Neural progenitor cell (in vitro differentiated cells): ENCODE data around the gene FAM53C. TPM values are rescaled to one million over a fixed set of nuclear protein-coding genes. Genes with fewer than 3 reads are reported as not detected.

Experiments used
- DNase-seq: peaks from one replicate; pipeline ENCODE4 v3.0.0-alpha.2; 2016; ENCODE audit warnings: low spot score
- H2AFZ ChIP-seq: fragments of 200-600 bp; sonication (generic); replicated peaks from 2 replicates; pipeline ENCODE4 v1.6.1; 2016; ENCODE audit warnings: antibody characterized with exemption
- H3F3A ChIP-seq: fragments of 200-600 bp; sonication (generic); 2 replicates; pipeline ENCODE4 v1.6.1; 2016; ENCODE audit warnings: antibody characterized with exemption, low read depth
- H3K27ac ChIP-seq: fragments of 200-600 bp; sonication (generic); 2 replicates; pipeline ENCODE4 v1.5.1; 2016; ENCODE audit warnings: mild to moderate bottlenecking
- H3K27me3 ChIP-seq: fragments of 200-600 bp; sonication (generic); 2 replicates; pipeline ENCODE4 v1.6.1; 2016; ENCODE audit warnings: mild to moderate bottlenecking, moderate library complexity
- H3K36me3 ChIP-seq: fragments of 200-600 bp; sonication (generic); 2 replicates; pipeline ENCODE4 v1.5.1; 2016
- H3K4me1 ChIP-seq: fragments of 200-600 bp; sonication (generic); 2 replicates; pipeline ENCODE4 v1.6.1; 2016; ENCODE audit warnings: mixed run types
- H3K4me2 ChIP-seq: fragments of 200-600 bp; sonication (generic); 2 replicates; pipeline ENCODE4 v1.6.1; 2016
- H3K4me3 ChIP-seq: fragments of 200-600 bp; sonication (generic); 2 replicates; pipeline ENCODE4 v1.5.1; 2016
- H3K79me2 ChIP-seq: fragments of 200-600 bp; sonication (generic); 2 replicates; pipeline ENCODE4 v1.6.1; 2016; ENCODE audit warnings: low read depth
- H3K9ac ChIP-seq: fragments of 200-600 bp; sonication (generic); 2 replicates; pipeline ENCODE4 v1.6.1; 2016
- H3K9me3 ChIP-seq: fragments of 200-600 bp; sonication (generic); 2 replicates; pipeline ENCODE4 v1.5.1; 2016; ENCODE audit warnings: low read depth
- H4K20me1 ChIP-seq: fragments of 200-600 bp; sonication (generic); 2 replicates; pipeline ENCODE4 v1.6.1; 2016; ENCODE audit warnings: low read depth
- H3K27ac Mint-ChIP-seq: 3 replicates; pipeline ENCODE4 v1.8.0; 2021; ENCODE audit warnings: mixed read lengths
- H3K27me3 Mint-ChIP-seq: 2 replicates; pipeline ENCODE4 v1.8.0; 2022; ENCODE audit warnings: low read depth, mild to moderate bottlenecking, inconsistent platforms, moderate library complexity, mixed read lengths; ENCODE audit not compliant: insufficient read depth
- H3K36me3 Mint-ChIP-seq: 3 replicates; pipeline ENCODE4 v1.8.0; 2021; ENCODE audit warnings: mixed read lengths
- H3K4me1 Mint-ChIP-seq: 3 replicates; pipeline ENCODE4 v1.8.0; 2021; ENCODE audit warnings: mixed read lengths
- H3K4me3 Mint-ChIP-seq: 3 replicates; pipeline ENCODE4 v1.8.0; 2021; ENCODE audit warnings: mild to moderate bottlenecking, moderate library complexity, mixed read lengths
- H3K9me3 Mint-ChIP-seq: 3 replicates; pipeline ENCODE4 v1.8.0; 2020; ENCODE audit warnings: mixed read lengths
- EZH2 ChIP-seq: fragments of 200-600 bp; sonication (generic); IDR thresholded peaks from 2 replicates; pipeline ENCODE4 v1.6.1; 2017; ENCODE audit warnings: antibody characterized with exemption, mild to moderate bottlenecking, moderate library complexity
- EZH2phosphoT487 ChIP-seq: fragments of 200-600 bp; sonication (generic); IDR thresholded peaks from 2 replicates; pipeline ENCODE4 v1.6.1; 2017; ENCODE audit warnings: antibody characterized with exemption
- total RNA-seq: library from RNA; depleted of rRNA; stranded (reverse); fragments of >200 nt; gene quantifications from 2 replicates; pipeline ENCODE4 v1.2.3, GENCODE V29; 2015; ENCODE audit warnings: low replicate concordance
- TF ChIP-seq, protein P1 (sequence below): fragments of 200-600 bp; sonication (generic); IDR thresholded peaks from 2 replicates; pipeline ENCODE4 v1.5.1; 2017; ENCODE audit warnings: antibody characterized with exemption, mild to moderate bottlenecking

FAM53C gene
- total RNA-seq, 1 donor from 2014 or later: 68.0 TPM

- H3K27me3 Mint-ChIP-seq: no peaks in the 10 kb centered on the region
- H3K4me1 Mint-ChIP-seq: peaks cover 3% of the 10 kb centered on the region
- H3K79me2 ChIP-seq: peaks cover 97% of the 10 kb centered on the region
- no peak overlapping the region for H3K27ac ChIP-seq
- no peak for TF ChIP-seq EZH2
- TF ChIP-seq, protein P1, sequence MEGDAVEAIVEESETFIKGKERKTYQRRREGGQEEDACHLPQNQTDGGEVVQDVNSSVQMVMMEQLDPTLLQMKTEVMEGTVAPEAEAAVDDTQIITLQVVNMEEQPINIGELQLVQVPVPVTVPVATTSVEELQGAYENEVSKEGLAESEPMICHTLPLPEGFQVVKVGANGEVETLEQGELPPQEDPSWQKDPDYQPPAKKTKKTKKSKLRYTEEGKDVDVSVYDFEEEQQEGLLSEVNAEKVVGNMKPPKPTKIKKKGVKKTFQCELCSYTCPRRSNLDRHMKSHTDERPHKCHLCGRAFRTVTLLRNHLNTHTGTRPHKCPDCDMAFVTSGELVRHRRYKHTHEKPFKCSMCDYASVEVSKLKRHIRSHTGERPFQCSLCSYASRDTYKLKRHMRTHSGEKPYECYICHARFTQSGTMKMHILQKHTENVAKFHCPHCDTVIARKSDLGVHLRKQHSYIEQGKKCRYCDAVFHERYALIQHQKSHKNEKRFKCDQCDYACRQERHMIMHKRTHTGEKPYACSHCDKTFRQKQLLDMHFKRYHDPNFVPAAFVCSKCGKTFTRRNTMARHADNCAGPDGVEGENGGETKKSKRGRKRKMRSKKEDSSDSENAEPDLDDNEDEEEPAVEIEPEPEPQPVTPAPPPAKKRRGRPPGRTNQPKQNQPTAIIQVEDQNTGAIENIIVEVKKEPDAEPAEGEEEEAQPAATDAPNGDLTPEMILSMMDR: no peak
- no peak for TF ChIP-seq EZH2phosphoT487
- H3K36me3 Mint-ChIP-seq: peaks cover 8% of the 10 kb centered on the region
- H3K4me3 ChIP-seq: no peak overlapping the region
- H4K20me1 ChIP-seq: peaks cover 78% of the 10 kb centered on the region
- H3K36me3 ChIP-seq: peaks cover 4% of the 10 kb centered on the region
- no peaks in the 10 kb centered on the region for H3K4me1 ChIP-seq
- H3K4me2 ChIP-seq: no peak overlapping the region
- H2AFZ ChIP-seq: no peak overlapping the region
- no peak overlapping the region for H3K27ac Mint-ChIP-seq
- H3K27me3 ChIP-seq: no peaks in the 10 kb centered on the region
- no peak for DNase-seq
- no peaks in the 10 kb centered on the region for H3K9me3 Mint-ChIP-seq
- no peak overlapping the region for H3K9ac ChIP-seq
- no peaks in the 10 kb centered on the region for H3K9me3 ChIP-seq
- no peaks in the 10 kb centered on the region for H3F3A ChIP-seq
- H3K4me3 Mint-ChIP-seq: no peak overlapping the region
Measured at GRCh38 chr5:138369706-138370105, 31.6 kb downstream of the FAM53C start.

DNA sequence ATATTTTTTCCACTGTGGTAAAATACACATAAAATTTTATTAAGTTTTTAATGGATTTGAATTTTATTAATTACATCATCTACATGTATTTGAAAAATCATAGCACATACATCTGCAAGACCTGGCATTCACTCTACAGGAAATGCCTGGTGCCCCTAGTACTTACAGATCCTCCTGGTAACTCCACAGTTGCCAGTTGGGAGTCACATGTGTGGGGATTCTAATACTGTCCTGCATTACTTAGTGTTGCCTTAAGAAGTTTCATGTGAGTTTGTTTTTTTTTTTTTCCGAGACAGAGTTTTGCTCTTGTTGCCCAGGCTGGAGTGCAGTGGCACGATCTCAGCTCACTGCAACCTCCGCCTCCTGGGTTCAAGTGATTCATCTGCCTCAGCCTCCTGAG is 32.5 kb downstream of the FAM53C start:
- H3K27ac Mint-ChIP-seq: no peak overlapping the region
- H3K9me3 ChIP-seq: no peaks in the 10 kb centered on the region
- H3K4me3 Mint-ChIP-seq: no peak overlapping the region
- H3F3A ChIP-seq: no peaks in the 10 kb centered on the region
- no peak overlapping the region for H3K4me3 ChIP-seq
- peaks cover 3% of the 10 kb centered on the region for H3K4me1 Mint-ChIP-seq
- H3K4me1 ChIP-seq: no peaks in the 10 kb centered on the region
- H3K36me3 ChIP-seq: peaks cover 4% of the 10 kb centered on the region
- TF ChIP-seq EZH2 (no peak), EZH2phosphoT487 (no peak)
- TF ChIP-seq, protein P1: no peak
- peaks cover 89% of the 10 kb centered on the region for H3K79me2 ChIP-seq
- no peaks in the 10 kb centered on the region for H3K27me3 Mint-ChIP-seq
- no peak for DNase-seq
- H3K36me3 Mint-ChIP-seq: peaks cover 12% of the 10 kb centered on the region
- H3K4me2 ChIP-seq: no peak overlapping the region
- H3K27me3 ChIP-seq: no peaks in the 10 kb centered on the region
- peaks cover 70% of the 10 kb centered on the region for H4K20me1 ChIP-seq
- H3K27ac ChIP-seq: no peak overlapping the region
- no peak overlapping the region for H2AFZ ChIP-seq
- no peak overlapping the region for H3K9ac ChIP-seq
- H3K9me3 Mint-ChIP-seq: no peaks in the 10 kb centered on the region

- no peak for TF ChIP-seq EZH2
- TF ChIP-seq, protein P1: no peak
- TF ChIP-seq EZH2phosphoT487: no peak
- Histone ChIP-seq H3K4me3 (no peak overlapping the region), H4K20me1 (peaks cover 61% of the 10 kb centered on the region), H3K27me3 (no peaks in the 10 kb centered on the region), H3K79me2 (peaks cover 80% of the 10 kb centered on the region), H3K36me3 (peaks cover 4% of the 10 kb centered on the region), H3K9ac (no peak overlapping the region), H3K4me2 (no peak overlapping the region), H3F3A (no peaks in the 10 kb centered on the region), H3K9me3 (no peaks in the 10 kb centered on the region), H3K27ac (no peak overlapping the region), H3K4me1 (no peaks in the 10 kb centered on the region), H2AFZ (no peak overlapping the region)
- Mint-ChIP-seq H3K27ac (no peak overlapping the region), H3K27me3 (no peaks in the 10 kb centered on the region), H3K36me3 (peaks cover 10% of the 10 kb centered on the region), H3K9me3 (no peaks in the 10 kb centered on the region), H3K4me1 (peaks cover 3% of the 10 kb centered on the region), H3K4me3 (no peak overlapping the region)
- no peak for DNase-seq
Measured at GRCh38 chr5:138371454-138371853, 33.4 kb downstream of the FAM53C start.
